G401 (cell line): Measurements from ENCODE around the gene ULK4. TPM values are rescaled to one million over a fixed set of nuclear protein-coding genes. Genes with fewer than 3 reads are reported as not detected.
"Not testable (repeated sequence)": the region's sequence is repeated elsewhere in the genome, so short reads cannot be mapped to it uniquely, and the experiment has no call there.

ENCODE experiments used
- DNase-seq: peaks from one replicate; pipeline ENCODE4 v3.0.0-alpha.2; 2015; ENCODE audit warnings: low spot score
- in situ Hi-C: cut with HindIII; loops from 2 replicates; pipeline ENCODE4 v1.10.0; 2016; ENCODE audit warnings: low sequenced_read_pairs, mixed read lengths
- total RNA-seq: library from RNA; depleted of rRNA; stranded (reverse); fragments of >200 nt; shearing (Covaris generic); gene quantifications from 2 replicates; pipeline ENCODE4 v1.2.3, GENCODE V29; 2014

The ULK4 gene
- total RNA-seq, 1 experiment from 2014 or later: 25.4 TPM

DNA sequence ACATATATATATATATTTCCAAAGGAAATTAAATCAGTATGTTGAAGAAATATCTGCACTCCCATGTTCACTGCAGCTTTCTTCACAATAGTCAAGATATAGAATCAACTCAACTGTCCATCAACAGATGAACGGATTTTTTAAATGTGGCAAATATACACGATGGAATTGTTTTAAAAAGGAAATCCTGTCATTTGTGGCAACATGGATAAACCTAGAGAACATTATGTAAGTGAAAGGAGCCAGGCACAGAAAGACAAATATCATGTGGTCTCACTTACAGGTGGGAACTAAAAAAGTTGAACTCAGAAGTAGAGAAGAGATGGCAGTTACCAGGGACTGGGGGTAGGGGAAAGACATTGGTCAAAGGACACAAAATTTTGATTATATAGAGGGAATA lies 253.7 kb downstream of the ULK4 start:
- no peak for DNase-seq
- in situ Hi-C loops: no loop called here

DNA sequence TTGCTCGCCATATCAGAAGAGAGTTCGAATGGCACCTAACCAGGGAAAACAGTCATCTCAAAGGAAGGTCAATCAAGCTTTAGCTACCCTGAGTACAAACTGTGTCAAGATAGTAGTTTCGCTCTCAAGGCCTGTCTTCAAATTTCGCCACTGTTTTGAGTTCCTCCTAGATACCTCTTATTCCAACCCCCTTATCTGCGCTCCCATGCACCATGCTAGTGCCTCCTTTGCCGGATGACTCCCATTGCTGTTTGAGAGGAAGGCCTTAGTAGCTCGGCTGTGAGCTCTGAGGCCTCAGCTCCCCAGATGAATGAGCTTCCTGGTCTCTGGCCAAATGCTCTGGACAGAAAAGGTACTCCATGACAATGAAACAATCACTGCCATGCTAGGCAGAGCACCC lies 256.0 kb downstream of the ULK4 start:
- DNase-seq: no peak
- in situ Hi-C loops: no loop called here

- in situ Hi-C loops: no loop called here
- no peak for DNase-seq
These were observed 260.7 kb downstream of the ULK4 start for GRCh38 chr3:41701191-41701698.

GRCh38 chr3:41700155-41700554 lies 261.7 kb downstream of the ULK4 start:
- in situ Hi-C loops: no loop called here
- no peak for DNase-seq

GRCh38 chr3:41698898-41699297 lies 263.0 kb downstream of the ULK4 start:
- no peak for DNase-seq
- in situ Hi-C loops: no loop called here

GRCh38 chr3:41697702-41698101 lies 264.2 kb downstream of the ULK4 start:
- in situ Hi-C loops: no loop called here
- DNase-seq: no peak

- DNase-seq, in situ Hi-C loops: not testable (repeated sequence)
These were observed 266.1 kb downstream of the ULK4 start for GRCh38 chr3:41695806-41696205.

DNA sequence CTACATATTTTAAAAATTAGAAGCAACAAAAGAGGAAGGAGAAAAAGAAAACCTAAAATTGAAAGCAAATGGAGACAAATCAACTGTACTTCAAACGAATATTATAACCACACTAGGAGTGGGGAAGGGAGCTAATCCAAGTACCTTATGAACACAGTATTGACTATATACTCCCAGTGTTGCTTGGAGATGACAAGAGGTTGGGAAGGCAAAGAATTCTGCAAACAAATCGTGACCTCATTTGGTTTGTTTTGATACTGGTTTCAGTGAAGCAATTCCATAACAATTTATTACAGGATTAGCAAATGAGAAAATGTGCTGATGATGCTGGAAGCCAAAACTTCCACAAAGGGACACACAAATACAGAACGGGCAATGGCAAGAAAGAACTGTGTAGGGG lies 268.1 kb downstream of the ULK4 start:
- DNase-seq: no peak
- in situ Hi-C loops: no loop called here

- in situ Hi-C loops: no loop called here
- no peak for DNase-seq
These were observed 270.9 kb downstream of the ULK4 start for GRCh38 chr3:41690766-41691563.

DNA sequence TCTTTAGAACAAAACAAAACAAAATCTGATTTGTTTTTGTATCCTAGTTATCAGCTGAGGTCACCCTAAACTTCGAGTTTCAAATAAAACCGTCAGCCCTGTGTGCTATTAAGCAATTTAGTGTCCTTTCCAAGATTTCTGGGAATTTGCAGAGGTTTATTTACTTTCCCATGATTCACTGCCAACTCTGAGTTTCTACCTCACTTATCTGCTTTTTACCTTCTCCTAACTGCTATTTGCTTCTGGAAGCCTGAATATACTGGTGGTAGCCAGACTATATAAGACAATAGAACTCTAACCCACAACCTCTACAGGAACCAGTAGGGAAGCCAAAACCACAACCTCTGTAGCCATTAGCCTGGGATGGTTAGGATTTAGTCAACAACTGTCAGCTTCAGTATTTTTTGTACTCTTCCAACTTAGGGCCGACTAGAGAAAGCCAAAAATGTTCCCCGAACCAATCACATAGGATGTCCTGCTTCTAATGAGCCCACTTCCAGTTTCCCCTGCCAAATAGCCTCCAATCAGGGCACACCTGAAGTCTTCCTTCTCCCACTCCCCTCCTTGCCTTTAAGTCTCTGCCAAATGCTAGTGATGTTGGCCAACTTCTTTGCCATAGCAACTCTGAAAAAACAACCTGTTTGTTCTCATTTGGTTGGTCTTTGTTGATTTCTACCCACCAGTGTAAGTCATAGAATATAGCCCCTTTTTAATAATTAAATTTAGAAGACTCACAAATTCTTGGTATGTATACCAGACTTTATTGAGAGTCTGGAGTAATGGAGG lies 273.1 kb downstream of the ULK4 start:
- DNase-seq: no peak
- in situ Hi-C loops: no loop called here

DNA sequence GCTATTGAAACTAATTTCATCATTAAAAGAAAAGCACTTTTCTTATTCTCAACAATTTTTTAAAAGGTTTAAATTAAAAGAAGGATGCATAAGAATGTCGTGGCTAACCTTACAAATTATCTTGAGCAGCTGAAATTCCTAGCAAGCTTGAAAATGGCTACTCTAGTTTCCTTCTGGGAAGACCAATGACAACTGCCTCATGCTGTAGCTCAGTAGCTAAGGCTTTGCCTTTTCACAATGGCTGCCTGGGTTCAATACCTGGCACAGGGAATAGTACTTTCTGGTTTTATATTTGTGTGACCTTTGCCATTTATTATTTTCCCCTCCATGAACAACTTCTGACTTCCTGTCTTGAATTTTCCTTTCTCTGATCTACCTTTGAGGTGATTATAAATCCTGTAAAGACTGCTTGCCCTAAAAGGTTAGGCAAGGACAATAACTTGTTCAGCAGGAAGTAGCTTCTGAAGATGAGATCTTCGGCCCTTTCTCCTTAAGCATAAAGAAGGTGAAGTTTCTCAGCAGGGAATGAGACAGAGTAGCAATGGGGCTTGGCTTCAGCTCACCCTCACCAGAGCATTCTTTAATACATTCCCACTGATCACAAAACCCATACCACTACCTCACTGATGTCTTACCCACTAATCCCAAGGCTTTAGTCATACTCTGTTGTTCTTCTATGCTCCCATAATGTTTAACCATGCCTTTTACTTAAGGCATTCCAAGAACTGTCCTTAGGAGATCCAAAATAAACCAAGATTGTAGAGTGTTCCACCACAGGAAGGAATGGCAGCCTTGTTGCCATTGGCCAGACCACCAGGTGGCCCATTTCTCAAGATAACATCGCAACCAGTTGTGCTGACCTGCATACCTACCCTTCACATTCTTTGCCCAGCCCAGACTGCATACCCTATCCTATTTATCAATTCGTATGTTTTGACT lies 276.8 kb downstream of the ULK4 start:
- no peak for DNase-seq
- in situ Hi-C loops: no loop called here

DNA sequence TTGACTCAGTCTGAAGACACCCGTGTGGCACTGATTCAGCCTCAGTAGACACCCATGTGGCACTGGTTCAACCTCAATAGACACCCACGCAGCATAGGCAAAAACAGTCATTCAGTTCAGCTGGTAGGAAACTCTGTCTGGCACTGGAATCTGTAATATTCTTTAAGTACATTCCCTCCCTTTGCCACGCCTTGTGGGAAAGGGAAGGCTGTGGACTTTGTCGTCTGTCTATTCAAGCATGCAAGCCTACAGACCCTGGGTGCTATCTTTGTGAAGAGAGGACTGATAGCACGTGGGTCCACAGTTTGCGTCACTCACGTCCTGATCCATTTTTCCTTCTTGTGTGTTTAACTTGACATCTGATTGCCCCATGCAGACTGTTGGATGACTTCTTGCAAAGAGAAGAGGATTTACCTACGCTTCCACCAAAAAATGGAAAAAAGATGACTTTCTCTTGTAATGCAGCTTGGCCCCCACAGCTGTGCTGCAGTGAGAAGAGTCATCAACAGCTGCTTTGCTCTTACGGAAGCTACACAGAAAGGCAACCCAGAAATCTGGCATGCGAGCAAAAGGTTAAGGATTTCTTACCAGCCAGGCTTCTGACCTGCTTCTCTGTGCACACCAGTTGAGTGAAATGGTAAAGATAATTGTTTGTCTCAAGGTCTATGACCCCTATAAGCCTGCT lies 278.1 kb downstream of the ULK4 start:
- in situ Hi-C loops: no loop called here
- DNase-seq: no peak

DNA sequence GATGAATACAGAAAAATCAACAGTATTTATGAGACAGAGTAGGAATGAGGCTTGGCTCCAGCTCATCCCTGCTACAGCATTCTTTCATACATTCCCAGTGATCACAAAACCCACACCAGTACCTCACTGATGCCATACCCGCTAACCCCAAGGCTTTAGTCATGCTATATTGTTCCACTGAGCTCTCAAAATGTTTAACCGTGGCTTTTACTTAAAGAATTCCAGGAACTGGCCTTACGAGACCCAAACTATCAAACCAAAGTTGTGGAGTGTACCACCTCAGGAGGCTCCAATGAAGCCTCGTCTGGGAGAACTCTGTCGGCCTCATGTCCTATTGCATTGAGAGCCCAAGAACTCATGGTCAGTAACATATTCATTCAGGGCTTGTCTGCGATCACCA lies 278.9 kb downstream of the ULK4 start:
- no peak for DNase-seq
- in situ Hi-C loops: no loop called here

DNA sequence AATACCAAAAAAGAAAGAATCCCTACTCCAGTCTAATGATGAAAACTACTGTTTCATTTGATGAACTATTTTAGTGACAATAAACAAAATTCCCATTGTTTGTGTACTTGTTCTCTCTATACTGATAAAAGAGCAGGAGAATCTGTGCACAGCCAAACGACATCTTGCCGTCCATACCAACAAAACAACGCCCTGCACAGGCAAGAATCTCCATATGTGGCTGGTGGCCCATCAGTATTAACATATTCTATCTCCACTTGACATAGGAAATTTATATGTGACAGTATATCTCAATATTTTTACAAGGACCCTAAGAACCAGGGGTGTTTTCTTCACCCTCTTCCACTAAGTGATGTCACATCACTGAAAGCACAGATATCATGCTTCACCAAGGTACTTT lies 279.5 kb downstream of the ULK4 start:
- in situ Hi-C loops: no loop called here
- DNase-seq: no peak

DNA sequence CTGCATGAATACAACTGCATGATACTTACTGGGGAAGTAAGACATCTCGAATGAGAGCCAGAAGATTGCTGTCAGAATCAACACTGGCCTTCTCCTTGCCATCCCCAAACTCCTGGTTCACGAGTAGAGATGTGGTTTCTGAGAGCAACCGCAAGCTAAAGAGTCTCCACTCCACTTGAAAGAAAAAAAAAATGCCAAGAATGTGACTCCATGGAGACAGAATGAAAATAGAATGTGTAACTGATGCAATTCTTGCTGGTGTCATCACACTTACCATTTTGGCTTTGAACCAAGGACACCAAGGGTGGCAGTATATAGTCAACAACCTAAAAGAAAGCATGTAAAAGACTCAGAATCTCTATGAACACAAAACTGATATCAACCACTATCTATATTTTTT lies 280.4 kb downstream of the ULK4 start:
- DNase-seq: no peak
- in situ Hi-C loops: no loop called here

- no peak for DNase-seq
- in situ Hi-C loops: no loop called here
These were observed 282.5 kb downstream of the ULK4 start for GRCh38 chr3:41679374-41679773.

DNA sequence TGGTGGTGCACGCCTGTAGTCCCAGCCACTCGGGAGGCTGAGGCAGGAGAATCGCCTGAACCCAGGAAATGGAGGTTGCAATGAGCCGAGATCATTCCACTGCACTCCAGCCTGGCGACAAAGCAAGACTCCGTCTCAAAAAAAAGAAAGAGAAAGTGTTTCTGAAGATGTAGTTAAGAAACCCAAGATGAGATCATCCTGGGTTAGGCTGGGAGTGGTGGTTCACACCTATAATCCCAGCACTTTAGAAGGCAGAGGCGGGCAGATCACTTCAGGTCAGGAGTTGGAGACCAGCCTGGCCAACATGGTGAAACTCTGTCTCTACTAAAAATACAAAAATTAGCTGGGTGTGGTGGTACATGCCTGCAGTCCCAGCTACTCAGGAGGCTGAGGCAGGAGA lies 286.8 kb downstream of the ULK4 start:
- in situ Hi-C loops, DNase-seq: not testable (repeated sequence)

GRCh38 chr3:41674449-41674848 lies 287.5 kb downstream of the ULK4 start:
- no peak for DNase-seq
- in situ Hi-C loops: no loop called here

- in situ Hi-C loops: no loop called here
These were observed 288.3 kb downstream of the ULK4 start for GRCh38 chr3:41673650-41674049.

More at GRCh38 chr3:41673650-41674049, 288.3 kb downstream of the ULK4 start:
- no peak for DNase-seq
